H1 (cell line): ENCODE data around the gene B3GNT2. TPM values are rescaled to one million over a fixed set of nuclear protein-coding genes. Genes with fewer than 3 reads are reported as not detected.

Experiments used
- JUN ChIP-seq: IDR thresholded peaks from 2 replicates; pipeline ENCODE4 v1.6.1; 2011; ENCODE audit warnings: low read depth, mild to moderate bottlenecking, improper control_type of control experiment, low read length
- polyA plus RNA-seq, 7 experiments: library from polyadenylated mRNA; depleted of rRNA in 3 of 7; stranded (reverse) in 5 of 7; unstranded in 2 of 7; fragments of >200 nt in 5 of 7; fragments of 200-250 nt in 2 of 7; gene quantifications; 1 replicate in 5 of 7; 2 replicates in 1 of 7; 4 replicates in 1 of 7; pipeline versions ENCODE4 v1.2.1 to v1.2.3, GENCODE V29; 2011 to 2013; ENCODE audit warnings: missing spikeins in 2 of 7, mixed read lengths in 2 of 7
- total RNA-seq: library from RNA; stranded (reverse); fragmentation: NEBNext Ultra II Directional; extraction: Animal tissue kit (Norgen Biotek cat#: 25700); gene quantifications from 2 replicates; pipeline ENCODE4 v1.2.1, GENCODE V29; 2021

The B3GNT2 gene
- total and polyA plus RNA-seq, 2 of the 8 experiments (the other 6 are each of a cell fraction or from before 2014, with no cell fraction given): 20.1 to 40.8 TPM

GRCh38 chr2:62204998-62205496 lies 9.1 kb downstream of the B3GNT2 start (continued):
- TF ChIP-seq JUN: no peak
